ENCODE data around the gene XPC.

GRCh38 chr3:14139771-14140170 lies 38.6 kb downstream of the XPC start:
- TF ChIP-seq CTBP1 (IDR thresholded peaks at IDR 0.05; ENCODE audit: borderline replicate concordance) (no peak), ELF4 (IDR thresholded peaks at IDR 0.05) (no peak), FOXM1 (IDR thresholded peaks at IDR 0.05; ENCODE audit: borderline replicate concordance) (no peak), FOXA1 (IDR thresholded peaks at IDR 0.05) (no peak)

Data from HEK293T (cell line).